Endothelial cell of umbilical vein (primary cell): ENCODE results near the gene MTX1. TPM values are rescaled to one million over a fixed set of nuclear protein-coding genes. Genes with fewer than 3 reads are reported as not detected.

Source experiments
- BruUV-seq: library from RNA; stranded (reverse); fragments of 400-500 nt; replicated peaks from 2 replicates; lab custom pipeline; 2021; lab: Mats Ljungman, UMichigan
- CTCF ChIA-PET: fragments of 300-600, 350-600 bp; sonication (Branson Sonifier 250); formaldehyde crosslinking; loops from one replicate; lab custom pipeline; 2021; ENCODE audit warnings: antibody characterized with exemption, inconsistent platforms; lab: Charles Lee
- POLR2A ChIA-PET: fragments of 300-600, 350-600 bp; sonication (Branson Sonifier 250); formaldehyde crosslinking; loops from one replicate; lab custom pipeline; 2021; ENCODE audit warnings: antibody characterized with exemption, inconsistent platforms; lab: Charles Lee
- DNase-seq: peaks from one replicate; pipeline ENCODE4 v3.0.0-alpha.2; 2011; ENCODE audit warnings: low read depth, low spot score
- FAIRE-seq: peaks from 2 replicates; lab custom pipeline; 2011; peaks lifted over from hg19 to GRCh38; lab: Jason Lieb, UNC
- H2AFZ ChIP-seq: 2 replicates; pipeline ENCODE4 v1.6.0; 2012; ENCODE audit warnings: low read depth, low read length, control low read depth, inconsistent platforms
- H3K27ac ChIP-seq: 2 replicates; pipeline ENCODE4 v1.5.1; 2011; ENCODE audit warnings: low read depth, mild to moderate bottlenecking, control low read depth, low read length, moderate library complexity; ENCODE audit not compliant: insufficient read depth
- H3K27me3 ChIP-seq, 2 experiments: 2 replicates each; pipeline versions ENCODE4 v1.6.0 to v1.6.1; 2011; ENCODE audit warnings: low read length in 2 of 2, mixed read lengths in 1 of 2; ENCODE audit not compliant: control insufficient read depth in 2 of 2, insufficient read depth in 2 of 2
- H3K36me3 ChIP-seq, 2 experiments: 2 replicates in 1 of 2; 3 replicates in 1 of 2; pipeline ENCODE4 v1.5.1; 2011; ENCODE audit warnings: low read length in 2 of 2, mild to moderate bottlenecking in 1 of 2, moderate library complexity in 1 of 2; ENCODE audit not compliant: control insufficient read depth in 2 of 2, insufficient read depth in 2 of 2; ENCODE audit errors: extremely low read depth in 1 of 2
- H3K4me1 ChIP-seq: 3 replicates; pipeline ENCODE4 v1.5.1; 2011; ENCODE audit warnings: mild to moderate bottlenecking, low read length; ENCODE audit not compliant: control insufficient read depth, insufficient read depth; ENCODE audit errors: extremely low read depth
- H3K4me2 ChIP-seq: 2 replicates; pipeline ENCODE4 v1.6.1; 2011; ENCODE audit warnings: low read length, control low read depth, mixed read lengths; ENCODE audit not compliant: insufficient read depth
- H3K4me3 ChIP-seq, 3 experiments: fragments of 200-600 bp in 1 of 3; sonication (generic), shearing (Covaris generic) in 1 of 3; replicated peaks in 1 of 3; 2 replicates each; pipeline ENCODE4 v1.5.1; 2011 to 2016; ENCODE audit warnings: control low read depth in 3 of 3, low read length in 3 of 3, mild to moderate bottlenecking in 2 of 3, inconsistent platforms in 1 of 3, low read depth in 1 of 3, moderate library complexity in 1 of 3; ENCODE audit not compliant: insufficient read depth in 1 of 3
- H3K79me2 ChIP-seq: 2 replicates; pipeline ENCODE4 v1.6.0; 2012; ENCODE audit warnings: low read length, inconsistent platforms; ENCODE audit not compliant: control insufficient read depth, insufficient read depth
- H3K9ac ChIP-seq: replicated peaks from 2 replicates; pipeline ENCODE3; 2011; ENCODE audit warnings: low read length, control low read depth; ENCODE audit not compliant: insufficient read depth; ENCODE audit errors: extremely low read depth
- H3K9me1 ChIP-seq: replicated peaks from 3 replicates; pipeline ENCODE4 v1.6.0; 2011; ENCODE audit warnings: mild to moderate bottlenecking, low read length; ENCODE audit not compliant: control insufficient read depth, insufficient read depth; ENCODE audit errors: extremely low read depth
- H3K9me3 ChIP-seq: replicated peaks from 2 replicates; pipeline ENCODE4 v1.5.1; 2012; ENCODE audit warnings: low read length, inconsistent platforms; ENCODE audit not compliant: control insufficient read depth, insufficient read depth
- H4K20me1 ChIP-seq: replicated peaks from 2 replicates; pipeline ENCODE3; 2011; ENCODE audit warnings: mild to moderate bottlenecking, low read length; ENCODE audit not compliant: control insufficient read depth, insufficient read depth; ENCODE audit errors: extremely low read depth
- EZH2 ChIP-seq: IDR thresholded peaks from 2 replicates; pipeline ENCODE4 v1.6.1; 2012; ENCODE audit warnings: borderline replicate concordance, low read depth, mild to moderate bottlenecking, moderate library complexity, low read length, inconsistent platforms; ENCODE audit not compliant: severe bottlenecking
- GATA2 ChIP-seq: IDR thresholded peaks from 2 replicates; pipeline ENCODE4 v1.7.0; 2011; ENCODE audit warnings: low read depth, mild to moderate bottlenecking, moderate library complexity, mixed read lengths, low read length; ENCODE audit not compliant: insufficient read length, insufficient read depth
- dilution Hi-C: fragments of 300-500 bp; cut with MboI; formaldehyde crosslinking; loops from one replicate; pipeline ENCODE4 v1.15.0; 2019; ENCODE audit warnings: low sequenced_read_pairs; ENCODE audit not compliant: extremely low pct_ligation_motif_present
- intact Hi-C: fragments of 100-400 bp; cut with micrococcal nuclease; formaldehyde crosslinking; loops from one replicate; pipeline ENCODE4 v1.10.0; 2022
- polyA plus RNA-seq, 4 experiments: library from polyadenylated mRNA; depleted of rRNA in 3 of 4; stranded (reverse) in 3 of 4; unstranded in 1 of 4; fragments of >200 nt; gene quantifications; 2 replicates each; pipeline versions ENCODE4 v1.2.1 to v1.2.3, GENCODE V29; 2011 to 2012; ENCODE audit warnings: missing spikeins in 1 of 4
- total RNA-seq: library from RNA; stranded (reverse); gene quantifications from 2 replicates; pipeline ENCODE4 v1.2.3, GENCODE V29; 2021
- TF ChIP-seq, protein P1 (sequence below), 2 donors: IDR thresholded peaks; 1 replicate in 1 of 2; 2 replicates in 1 of 2; pipeline ENCODE4 v1.5.1; 2011; ENCODE audit warnings: low read length in 2 of 2, mild to moderate bottlenecking in 2 of 2, moderate library complexity in 2 of 2, control low read depth in 1 of 2, inconsistent platforms in 1 of 2, low read depth in 1 of 2; ENCODE audit not compliant: insufficient read depth in 1 of 2; ENCODE audit errors: extremely low read depth in 1 of 2

Gene MTX1
- total and polyA plus RNA-seq, 2 donors (not counting 3 experiments of a cell fraction or from before 2014, with no cell fraction given) = 53.0 to 109 TPM

DNA sequence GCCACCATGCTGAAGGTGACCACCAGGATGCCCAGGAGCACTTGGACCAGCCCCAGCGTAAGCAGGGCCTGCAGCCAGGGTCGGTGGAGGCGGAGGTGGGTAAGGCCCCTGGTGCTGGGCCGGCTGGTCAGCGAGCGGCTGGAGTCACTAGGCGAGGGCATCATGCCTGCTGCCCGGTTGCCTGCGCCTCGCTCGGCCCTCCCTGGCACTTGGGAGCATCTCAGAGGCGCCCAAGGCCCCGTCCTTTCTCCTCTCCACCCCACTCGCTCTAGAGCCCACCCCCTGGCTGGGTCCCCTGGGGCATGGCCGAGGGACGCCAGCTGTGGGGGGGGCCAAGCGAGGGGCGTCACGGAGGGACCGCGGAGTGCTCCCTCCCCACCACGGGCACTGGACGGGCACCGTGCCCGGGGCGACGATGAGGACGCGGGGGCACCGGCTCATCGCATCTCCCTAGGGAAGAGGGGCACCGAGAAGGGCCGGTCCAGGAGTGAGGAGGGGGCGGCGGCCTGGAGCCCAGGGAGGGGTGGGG, 46.3 kb downstream of the MTX1 start:
- peaks cover 3 to 9% of the 10 kb centered on the region in 2 experiments for H3K36me3 ChIP-seq
- H3K4me2 ChIP-seq = peak overlapping the region; percentile 76
- BruUV-seq = TSS peak; percentile 40
- H3K9me1 ChIP-seq = no peaks in the 10 kb centered on the region
- H3K79me2 ChIP-seq = peaks cover 9% of the 10 kb centered on the region
- peak overlapping the region; percentile 29 to 77 (median 57) for H3K4me3 ChIP-seq
- peak; percentile 42 for FAIRE-seq
- H3K9me3 ChIP-seq = no peaks in the 10 kb centered on the region
- dilution Hi-C loops = no loop called here
- H4K20me1 ChIP-seq = no peaks in the 10 kb centered on the region
- H3K4me1 ChIP-seq = peaks cover 29% of the 10 kb centered on the region
- peak; percentile 31 for DNase-seq
- H3K27ac ChIP-seq = peak overlapping the region; percentile 19
- intact Hi-C loops = loop anchor here (2.0 to 10.0 kb wide), 2 partner anchors 18 to 310 kb away; partner anchors contain the start of genes ASH1L and CLK2
- CTCF ChIA-PET = no interaction called here
- H2AFZ ChIP-seq = peak overlapping the region; percentile 80
- POLR2A ChIA-PET = interaction anchor here (0.5 kb wide), 1 partner anchor 69 kb away, joined by 4 read pairs; no protein-coding TSS in a partner anchor
- H3K27me3 ChIP-seq = no peaks in the 10 kb centered on the region
- peak overlapping the region; percentile 77 for H3K9ac ChIP-seq
- TF ChIP-seq, protein P1, sequence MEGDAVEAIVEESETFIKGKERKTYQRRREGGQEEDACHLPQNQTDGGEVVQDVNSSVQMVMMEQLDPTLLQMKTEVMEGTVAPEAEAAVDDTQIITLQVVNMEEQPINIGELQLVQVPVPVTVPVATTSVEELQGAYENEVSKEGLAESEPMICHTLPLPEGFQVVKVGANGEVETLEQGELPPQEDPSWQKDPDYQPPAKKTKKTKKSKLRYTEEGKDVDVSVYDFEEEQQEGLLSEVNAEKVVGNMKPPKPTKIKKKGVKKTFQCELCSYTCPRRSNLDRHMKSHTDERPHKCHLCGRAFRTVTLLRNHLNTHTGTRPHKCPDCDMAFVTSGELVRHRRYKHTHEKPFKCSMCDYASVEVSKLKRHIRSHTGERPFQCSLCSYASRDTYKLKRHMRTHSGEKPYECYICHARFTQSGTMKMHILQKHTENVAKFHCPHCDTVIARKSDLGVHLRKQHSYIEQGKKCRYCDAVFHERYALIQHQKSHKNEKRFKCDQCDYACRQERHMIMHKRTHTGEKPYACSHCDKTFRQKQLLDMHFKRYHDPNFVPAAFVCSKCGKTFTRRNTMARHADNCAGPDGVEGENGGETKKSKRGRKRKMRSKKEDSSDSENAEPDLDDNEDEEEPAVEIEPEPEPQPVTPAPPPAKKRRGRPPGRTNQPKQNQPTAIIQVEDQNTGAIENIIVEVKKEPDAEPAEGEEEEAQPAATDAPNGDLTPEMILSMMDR (IDR thresholded peaks at IDR 0.05; ENCODE audit: extremely low read depth in 1 of 2, insufficient read depth in 1 of 2, low read depth in 1 of 2, low read length in 2 of 2) = peak in 1 of 2 donors; percentile 6
- TF ChIP-seq EZH2 = no peak
- TF ChIP-seq GATA2 = no peak
